Measurements from ENCODE around the gene C7orf57. TPM values are rescaled to one million over a fixed set of nuclear protein-coding genes. Genes with fewer than 3 reads are reported as not detected.

The C7orf57 gene
- total and polyA plus RNA-seq, 2 donors (not counting 1 experiment from before 2014, with no cell fraction given) = not detected

GRCh38 chr7:48108959-48109847 lies 73.9 kb downstream of the C7orf57 start:
- H3K9ac ChIP-seq (ENCODE audit: low read length) = no peak overlapping the region
- H3K36me3 ChIP-seq (replicated peaks in 1 of 2; ENCODE audit: control extremely low read depth in 1 of 2, control insufficient read depth in 1 of 2, extremely low read depth in 1 of 2, insufficient read depth in 2 of 2, low read length in 1 of 2) = no peaks in the 10 kb centered on the region
- no peak overlapping the region for H3K4me3 ChIP-seq (ENCODE audit: control extremely low read depth in 1 of 5, extremely low read depth in 1 of 5, insufficient read depth in 1 of 5, low read depth in 2 of 5, low read length in 4 of 5)
- no peak overlapping the region for H3K4me2 ChIP-seq (replicated peaks; ENCODE audit: low read depth, low read length, poor library complexity, severe bottlenecking)
- ChIA-PET CTCF (interaction anchor here (0.7 to 15.9 kb wide), 28 partner anchors 9 to 843 kb away, joined by 3 to 229 read pairs (median 4); partner anchors contain the start of genes PKD1L1 and UPP1), POLR2A (interaction anchor here (1.0 to 1.7 kb wide), 2 partner anchors 20 to 117 kb away, joined by 3 to 5 read pairs; partner anchors contain the start of gene UPP1)
- H2AFZ ChIP-seq (ENCODE audit: insufficient read depth, low read depth, low read length, poor library complexity, severe bottlenecking) = no peak overlapping the region
- H4K20me1 ChIP-seq (ENCODE audit: control insufficient read depth, insufficient read depth, low read length, poor library complexity, severe bottlenecking) = no peaks in the 10 kb centered on the region
- H3K9me3 ChIP-seq (ENCODE audit: control extremely low read depth in 1 of 3, control insufficient read depth in 2 of 3, insufficient read depth in 1 of 3, low read length in 2 of 3) = no peaks in the 10 kb centered on the region
- ATAC-seq (ENCODE audit: low read depth) (no peak), DNase-seq (no peak)
- H3K27ac ChIP-seq (ENCODE audit: low read length in 2 of 2) = no peak overlapping the region
- H3K79me2 ChIP-seq (ENCODE audit: control insufficient read depth, insufficient read depth, low read length) = no peaks in the 10 kb centered on the region
- intact Hi-C loops (cut with micrococcal nuclease) = no loop called here
- Mint-ChIP-seq H3K4me3 (no peak overlapping the region), H3K27ac (no peak overlapping the region), H3K4me1 (peaks cover 4% of the 10 kb centered on the region), H3K27me3 (peaks cover 3% of the 10 kb centered on the region), H3K9me3 (ENCODE audit: insufficient read depth) (no peaks in the 10 kb centered on the region)
- peaks cover 0 to 3% of the 10 kb centered on the region in 2 donors for H3K4me1 ChIP-seq (ENCODE audit: control insufficient read depth in 2 of 2, insufficient read depth in 2 of 2, low read length in 2 of 2)
- H3K27me3 ChIP-seq (replicated peaks in 1 of 4; ENCODE audit: control extremely low read depth in 1 of 4, control insufficient read depth in 3 of 4, insufficient read depth in 4 of 4, low read length in 3 of 4) = no peaks in the 10 kb centered on the region
- WGBS (ENCODE audit: insufficient coverage) = 97% methylated on average over 5 of the region's 5 CpGs
- TF ChIP-seq, protein P1, sequence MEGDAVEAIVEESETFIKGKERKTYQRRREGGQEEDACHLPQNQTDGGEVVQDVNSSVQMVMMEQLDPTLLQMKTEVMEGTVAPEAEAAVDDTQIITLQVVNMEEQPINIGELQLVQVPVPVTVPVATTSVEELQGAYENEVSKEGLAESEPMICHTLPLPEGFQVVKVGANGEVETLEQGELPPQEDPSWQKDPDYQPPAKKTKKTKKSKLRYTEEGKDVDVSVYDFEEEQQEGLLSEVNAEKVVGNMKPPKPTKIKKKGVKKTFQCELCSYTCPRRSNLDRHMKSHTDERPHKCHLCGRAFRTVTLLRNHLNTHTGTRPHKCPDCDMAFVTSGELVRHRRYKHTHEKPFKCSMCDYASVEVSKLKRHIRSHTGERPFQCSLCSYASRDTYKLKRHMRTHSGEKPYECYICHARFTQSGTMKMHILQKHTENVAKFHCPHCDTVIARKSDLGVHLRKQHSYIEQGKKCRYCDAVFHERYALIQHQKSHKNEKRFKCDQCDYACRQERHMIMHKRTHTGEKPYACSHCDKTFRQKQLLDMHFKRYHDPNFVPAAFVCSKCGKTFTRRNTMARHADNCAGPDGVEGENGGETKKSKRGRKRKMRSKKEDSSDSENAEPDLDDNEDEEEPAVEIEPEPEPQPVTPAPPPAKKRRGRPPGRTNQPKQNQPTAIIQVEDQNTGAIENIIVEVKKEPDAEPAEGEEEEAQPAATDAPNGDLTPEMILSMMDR (IDR thresholded peaks at IDR 0.05) = no peak
- no peak for TF ChIP-seq EZH2 (IDR thresholded peaks at IDR 0.05; ENCODE audit: borderline replicate concordance, insufficient read depth, low read depth, low read length, poor library complexity, severe bottlenecking)
